Activated CD8-positive, alpha-beta memory T cell treated with anti-CD3 and anti-CD28 coated beads, Interleukin-2, amount 50 U/mL, for 24 hours (primary cell): ENCODE data around the gene PXDC1.

Source experiments
- DNase-seq: peaks from one replicate; pipeline ENCODE4 v3.0.0-alpha.2; 2020; ENCODE audit errors: extremely low read depth

Gene PXDC1, protein sequence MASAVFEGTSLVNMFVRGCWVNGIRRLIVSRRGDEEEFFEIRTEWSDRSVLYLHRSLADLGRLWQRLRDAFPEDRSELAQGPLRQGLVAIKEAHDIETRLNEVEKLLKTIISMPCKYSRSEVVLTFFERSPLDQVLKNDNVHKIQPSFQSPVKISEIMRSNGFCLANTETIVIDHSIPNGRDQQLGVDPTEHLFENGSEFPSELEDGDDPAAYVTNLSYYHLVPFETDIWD

DNA sequence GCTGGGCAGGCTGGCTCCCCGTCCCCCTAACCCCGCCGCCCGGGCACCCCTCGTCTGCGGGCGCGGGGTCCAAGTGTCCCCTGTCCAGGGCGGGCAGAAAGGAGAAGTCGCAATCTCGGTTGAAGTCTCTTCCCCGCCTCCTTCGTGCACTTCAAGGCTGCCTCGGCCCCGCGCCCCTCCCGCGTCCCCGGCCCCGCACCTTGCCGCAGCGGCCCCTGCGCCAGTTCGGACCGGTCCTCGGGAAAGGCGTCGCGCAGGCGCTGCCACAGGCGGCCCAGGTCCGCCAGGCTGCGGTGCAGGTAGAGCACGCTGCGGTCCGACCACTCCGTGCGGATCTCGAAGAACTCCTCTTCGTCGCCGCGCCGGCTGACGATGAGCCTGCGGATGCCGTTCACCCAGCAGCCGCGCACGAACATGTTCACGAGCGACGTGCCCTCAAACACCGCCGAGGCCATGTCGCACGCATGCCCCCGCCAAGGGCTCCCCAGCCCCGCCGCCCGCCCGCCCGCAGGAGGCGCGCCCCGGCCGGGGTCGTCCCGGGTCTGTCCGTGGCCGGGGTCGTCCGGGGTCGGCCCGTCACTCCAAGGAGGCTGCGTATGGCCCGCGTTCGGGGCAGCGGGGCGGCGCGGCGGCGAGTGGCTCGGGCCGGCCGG is at the start of gene PXDC1:
Gene PXDC1 (minus strand): TSS at position 637 of the 653 bp plus-strand sequence. CDS start 182 bp downstream, at position 455.
- no peak for DNase-seq

DNA sequence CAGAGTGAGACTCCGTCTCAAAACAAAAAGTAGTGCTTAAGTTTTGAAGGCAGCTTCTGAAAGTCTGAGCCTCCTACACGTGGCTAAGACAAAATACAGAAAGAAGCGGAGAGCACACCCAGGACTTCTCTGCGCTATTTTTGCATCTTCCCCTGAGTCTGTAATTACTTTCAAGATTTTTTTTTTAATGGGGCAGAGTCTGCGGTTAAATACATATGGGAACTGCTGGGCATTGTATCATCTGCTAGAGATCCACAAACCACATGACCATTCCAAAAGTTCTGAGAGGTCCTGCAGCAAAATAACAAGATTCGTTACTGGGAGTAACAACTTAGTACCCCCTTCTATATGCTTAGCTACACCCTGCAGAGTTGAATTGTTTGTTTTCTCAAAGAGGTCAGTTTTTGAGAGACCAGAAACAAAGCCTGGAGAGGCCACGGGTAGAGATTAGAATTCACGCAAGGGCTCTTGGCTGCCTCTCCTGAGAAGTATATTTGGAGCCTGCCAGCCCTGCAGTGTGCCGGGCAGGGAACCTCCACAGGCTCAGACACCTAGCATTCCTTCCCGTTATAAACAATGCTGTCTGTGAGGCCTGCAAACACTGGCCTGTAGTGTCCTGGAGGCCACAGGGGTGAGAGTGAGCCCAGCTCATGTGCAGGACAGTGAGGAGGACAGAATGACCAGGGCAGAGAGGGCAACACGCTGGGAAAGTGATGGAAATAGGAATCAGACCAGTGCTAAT is 49.5 kb upstream of the PXDC1 start:
- no peak for DNase-seq

DNA sequence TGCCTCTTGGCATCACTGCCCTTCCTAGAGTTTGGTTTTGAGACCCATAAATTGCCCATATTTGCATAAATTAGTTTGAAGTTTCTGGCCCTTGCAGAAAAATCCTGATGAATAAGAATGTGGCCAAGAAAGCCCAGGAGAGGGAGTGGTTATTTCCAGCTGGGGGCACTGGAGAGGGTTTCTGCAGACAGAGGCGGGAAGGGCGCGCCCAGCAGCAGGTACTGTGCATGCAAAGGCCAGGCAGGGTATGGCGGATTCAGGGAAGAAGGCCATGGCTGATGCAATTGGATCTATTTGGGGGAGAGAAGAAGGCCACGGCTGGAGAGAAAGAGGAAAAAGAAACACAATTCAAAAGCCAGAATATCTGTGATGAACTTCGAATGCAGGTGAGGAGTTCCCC is 48.2 kb upstream of the PXDC1 start:
- DNase-seq = no peak

- DNase-seq = no peak
These were observed 46.8 kb upstream of the PXDC1 start for GRCh38 chr6:3798055-3798919.

DNA sequence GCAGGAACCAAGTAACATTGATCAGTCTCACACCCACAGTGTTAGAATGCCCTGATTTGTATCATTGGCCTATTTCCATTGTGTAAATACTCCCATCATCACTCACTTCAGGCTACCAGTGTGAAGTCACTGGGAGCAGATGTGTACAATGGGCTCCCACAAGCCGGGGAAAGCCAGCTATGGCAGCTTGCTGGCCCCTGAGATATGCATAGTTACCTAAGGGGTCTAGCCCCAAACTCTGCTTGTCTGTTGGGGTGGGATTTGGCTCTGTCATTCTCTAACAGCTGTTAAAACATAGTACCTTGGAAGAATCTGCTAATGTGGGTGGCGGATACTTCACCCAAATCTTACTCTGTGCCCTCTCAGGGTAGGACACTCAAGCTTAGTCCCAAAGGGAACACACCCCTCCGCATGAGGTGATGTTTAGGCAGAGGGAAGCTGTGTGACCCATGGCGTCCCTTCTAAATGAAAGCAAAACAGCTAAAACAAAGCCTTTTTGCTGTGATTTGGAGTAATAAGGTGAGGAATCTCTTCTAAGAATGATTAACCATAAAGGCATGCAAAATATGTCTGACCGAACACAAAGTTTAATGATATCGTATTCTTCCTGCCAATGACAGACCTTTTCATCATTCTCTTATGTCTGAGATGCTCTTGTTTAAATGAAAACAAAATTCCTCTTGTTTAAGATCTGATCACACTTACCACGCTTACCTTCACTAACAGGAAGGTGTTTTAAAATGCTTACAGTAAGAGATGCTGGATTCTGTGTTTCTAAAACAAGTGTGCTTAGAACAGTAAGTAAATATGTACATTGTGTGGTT is 45.9 kb upstream of the PXDC1 start:
- no peak for DNase-seq

GRCh38 chr6:3796719-3797041 is 45.2 kb upstream of the PXDC1 start:
- DNase-seq = no peak

DNA sequence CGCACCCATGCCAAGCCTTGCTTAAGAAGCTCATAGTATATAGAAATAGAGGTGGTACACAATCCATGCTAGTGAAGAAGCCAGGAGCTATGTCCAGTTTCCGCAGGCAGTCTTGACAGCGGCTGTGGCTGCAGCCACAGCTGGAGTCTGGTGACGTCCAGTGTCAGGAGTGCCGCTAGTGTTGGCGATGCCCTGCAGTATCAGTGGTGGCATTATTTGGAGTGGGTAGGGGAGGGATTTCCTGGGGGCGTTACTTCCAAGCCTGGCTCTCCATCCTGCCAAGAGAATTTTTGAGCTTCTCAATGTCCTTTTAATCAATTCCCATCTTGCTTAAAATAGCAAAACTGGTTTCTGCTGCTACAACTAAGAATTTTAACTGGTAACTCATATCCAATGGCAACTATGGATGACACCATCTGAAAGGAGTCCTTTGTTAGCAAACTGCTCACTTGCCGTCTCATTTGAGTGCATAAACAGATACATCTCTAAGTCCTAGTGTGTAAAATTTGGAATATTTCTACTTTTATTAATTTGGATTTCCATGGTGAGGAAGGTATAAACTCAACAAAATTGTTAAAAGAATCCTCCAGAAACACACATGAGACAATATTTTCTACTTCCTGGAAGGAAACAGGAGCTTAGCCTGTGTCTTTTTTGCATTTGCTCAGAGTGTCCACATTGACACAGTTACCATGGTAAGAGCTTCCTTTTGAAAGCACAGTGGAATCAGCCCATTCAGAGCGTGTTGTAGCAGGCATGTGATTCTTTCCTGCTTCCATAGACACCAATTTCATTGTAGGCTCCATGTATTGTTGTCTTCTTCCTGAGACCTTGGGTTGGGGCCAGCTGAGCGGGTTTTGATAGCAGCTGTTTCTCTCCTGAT is 44.6 kb upstream of the PXDC1 start:
- no peak for DNase-seq

DNA sequence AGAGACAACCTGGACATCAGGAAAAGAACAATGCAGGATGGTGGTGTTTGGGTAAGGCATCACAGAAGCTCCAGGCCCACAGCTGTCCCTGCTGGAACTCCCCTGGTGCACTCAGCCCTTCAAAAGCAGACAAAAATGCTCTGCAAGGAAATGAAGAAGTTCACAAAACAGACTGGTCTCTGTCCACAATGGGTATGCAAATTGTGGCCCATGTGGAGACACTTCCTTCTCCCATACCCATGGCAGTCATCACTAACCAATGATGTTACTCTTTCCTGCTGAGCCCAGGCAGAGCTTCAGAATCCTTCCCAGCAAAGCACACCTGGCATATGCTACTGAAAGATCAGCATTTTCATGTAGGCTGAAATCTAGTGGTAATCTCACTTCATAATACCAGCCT is 42.6 kb upstream of the PXDC1 start:
- no peak for DNase-seq

- no peak for DNase-seq
These were observed 42.0 kb upstream of the PXDC1 start for GRCh38 chr6:3793545-3793944.

GRCh38 chr6:3791526-3792203 is 40.2 kb upstream of the PXDC1 start:
- DNase-seq = no peak

DNA sequence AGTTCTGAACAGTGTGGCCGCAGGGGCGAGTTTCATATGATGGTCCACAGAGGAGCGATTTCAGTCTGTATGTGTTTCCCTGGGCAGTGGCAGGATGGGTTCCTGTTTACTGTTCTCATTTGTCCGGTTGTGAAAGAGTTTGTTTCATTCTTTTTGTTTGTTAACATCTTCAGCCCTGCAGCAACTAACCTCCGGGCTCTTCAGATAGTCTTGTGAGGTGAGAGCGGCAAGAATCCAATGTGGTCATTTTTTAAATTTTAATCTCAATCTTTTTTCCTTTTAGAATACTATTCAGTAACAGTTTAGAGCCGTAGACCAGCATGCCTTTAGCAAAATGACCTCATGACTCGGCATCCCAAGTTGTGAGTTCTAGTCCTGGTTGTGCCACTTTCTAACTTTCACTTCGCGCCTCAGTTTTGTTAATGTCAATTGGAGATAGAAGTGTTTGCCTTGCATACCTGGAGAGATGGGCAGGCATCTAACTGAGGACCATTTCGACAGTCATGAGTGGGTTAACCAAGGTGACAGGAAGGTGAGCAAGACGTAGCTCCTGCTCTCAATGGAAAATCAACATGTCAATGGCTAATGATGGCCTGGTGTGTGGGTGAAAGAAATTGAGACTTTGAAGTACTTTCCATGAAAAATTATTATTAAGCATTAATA is 38.5 kb upstream of the PXDC1 start:
- no peak for DNase-seq

GRCh38 chr6:3789018-3789895 is 37.7 kb upstream of the PXDC1 start:
- DNase-seq = no peak

GRCh38 chr6:3788408-3789017 is 37.0 kb upstream of the PXDC1 start:
- no peak for DNase-seq

DNA sequence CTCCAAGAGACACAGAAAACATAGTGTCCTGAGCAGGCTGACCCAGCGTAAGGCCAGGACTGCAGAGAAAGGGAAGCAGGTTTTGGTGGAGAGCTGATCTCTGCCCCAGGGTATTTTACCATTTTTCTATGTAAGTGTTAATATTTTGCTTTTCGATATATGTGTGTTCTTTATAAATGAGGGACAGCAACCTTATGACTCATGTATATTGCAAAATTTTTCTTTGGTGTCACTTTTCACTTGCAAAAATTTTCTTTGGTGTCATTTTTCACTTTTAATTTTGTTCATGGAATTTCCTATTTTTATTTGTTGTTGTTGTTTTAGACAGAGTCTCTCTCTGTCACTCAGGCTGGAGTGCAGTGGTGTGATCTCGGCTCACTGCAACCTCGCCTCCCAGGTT is 34.6 kb upstream of the PXDC1 start:
- DNase-seq = no peak

- no peak for DNase-seq
These were observed 34.2 kb upstream of the PXDC1 start for GRCh38 chr6:3785745-3786098.

DNA sequence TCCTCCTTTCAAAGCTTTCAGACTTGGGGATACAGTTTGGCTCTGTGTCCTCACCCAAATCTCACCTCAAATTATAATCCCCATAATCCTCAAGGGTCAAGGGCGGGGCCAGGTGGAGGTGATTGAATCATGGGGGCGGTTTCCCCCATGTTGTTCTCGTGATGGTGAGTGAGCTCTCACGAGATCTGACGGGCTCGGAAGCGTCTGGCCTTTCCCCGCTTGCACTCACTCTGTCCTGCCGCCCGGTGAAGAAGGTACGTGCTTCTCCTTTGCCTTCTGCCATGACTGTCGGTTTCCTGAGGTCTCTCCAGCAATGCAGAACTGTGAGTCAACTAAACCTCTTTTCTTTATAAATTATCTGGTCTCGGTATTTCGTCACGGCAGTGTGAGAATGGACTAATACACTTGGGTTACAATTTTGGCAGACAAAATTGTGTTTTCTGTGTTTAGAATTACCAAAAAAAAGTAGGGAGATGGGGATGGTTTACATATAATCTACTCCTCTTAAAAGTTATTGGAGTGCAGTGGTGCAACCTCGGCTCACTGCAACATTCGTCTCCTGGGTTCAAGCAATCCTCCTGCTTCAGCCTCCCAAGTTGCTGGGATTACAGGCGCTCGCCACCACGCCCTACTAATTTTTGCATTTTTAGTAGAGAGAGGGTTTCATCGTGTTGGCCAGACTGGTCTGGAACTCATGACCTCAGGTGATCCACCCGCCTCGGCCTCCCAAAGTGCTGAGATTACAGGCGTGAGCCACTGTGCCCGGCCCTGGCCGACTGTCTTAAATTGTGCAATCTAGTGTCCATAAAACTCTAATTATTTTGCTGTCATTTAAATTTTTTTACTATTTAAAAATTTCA is 33.6 kb upstream of the PXDC1 start:
- no peak for DNase-seq

- DNase-seq = no peak
These were observed 32.9 kb upstream of the PXDC1 start for GRCh38 chr6:3784423-3784822.
